NCI-H345 (cell line): Measurements from ENCODE around the gene KCNT2.
"Not testable (repeated sequence)": the region's sequence is repeated elsewhere in the genome, so short reads cannot be mapped to it uniquely, and the experiment has no call there.

ENCODE experiments used
- DNase-seq: peaks from one replicate; lab custom pipeline; 2025; lab: John Stamatoyannopoulos, UW

Gene KCNT2

DNA sequence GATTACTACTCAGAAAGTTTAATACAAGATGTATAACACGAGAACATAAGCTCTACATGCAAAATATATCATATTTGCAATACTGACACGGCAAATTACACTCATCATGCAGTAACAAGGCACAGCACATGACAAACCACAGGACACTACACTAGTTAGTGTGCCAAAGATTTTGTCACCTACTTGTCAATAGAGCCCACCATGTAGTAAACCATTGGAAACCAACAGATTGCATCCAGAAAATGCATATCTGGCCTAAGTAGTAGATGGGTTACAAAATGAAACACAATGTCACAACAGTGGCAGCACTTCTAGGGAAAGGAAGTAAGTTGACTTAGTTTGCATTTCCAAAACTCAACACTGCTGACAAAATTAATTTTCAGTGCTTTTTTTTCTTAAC, 288.9 kb downstream of the KCNT2 start:
- no peak for DNase-seq

DNA sequence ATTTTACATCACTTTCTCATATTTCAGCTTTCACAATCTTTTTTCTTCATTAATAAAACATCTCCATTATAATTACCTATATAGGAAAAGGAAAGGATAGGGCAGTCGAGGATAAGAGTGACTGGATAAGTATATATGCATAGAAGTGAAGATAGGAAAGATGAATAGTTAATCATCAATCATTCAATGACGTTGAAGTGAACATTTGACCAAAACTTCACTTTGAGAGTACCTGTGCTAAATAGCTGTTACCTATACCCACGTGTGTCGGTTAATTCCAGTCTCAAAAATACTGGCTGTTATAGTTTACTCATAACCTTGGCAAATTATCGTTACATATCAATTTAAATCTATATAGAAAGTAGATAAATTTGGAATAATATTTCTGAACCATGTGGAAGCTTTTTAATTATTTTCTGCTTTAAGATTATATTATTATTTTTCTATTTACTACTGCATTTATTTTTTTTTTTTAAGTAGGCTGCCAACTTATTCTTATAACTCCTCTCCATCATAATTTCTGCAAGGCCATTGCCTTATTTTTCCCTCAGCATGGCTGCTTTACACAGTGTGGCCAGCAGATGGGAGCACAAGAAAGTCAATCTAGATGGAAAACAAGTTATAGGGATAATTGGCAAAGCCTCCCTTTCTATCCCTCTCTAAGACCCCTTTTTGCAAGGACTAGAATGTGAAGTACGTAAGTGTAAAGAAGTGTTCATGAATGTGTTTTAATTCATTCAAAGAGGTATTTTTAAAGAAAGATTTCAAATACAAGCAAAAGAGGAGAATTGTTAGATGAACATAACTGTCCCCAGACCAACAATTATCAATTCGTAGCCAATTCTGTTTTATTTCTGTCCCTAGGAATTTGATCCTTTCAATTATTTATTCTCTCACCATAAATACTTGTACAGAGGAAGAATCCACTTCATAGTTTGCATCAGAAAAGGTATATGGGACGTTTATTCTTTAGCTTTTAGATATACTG, 290.4 kb downstream of the KCNT2 start:
- DNase-seq = peak; percentile 63

DNA sequence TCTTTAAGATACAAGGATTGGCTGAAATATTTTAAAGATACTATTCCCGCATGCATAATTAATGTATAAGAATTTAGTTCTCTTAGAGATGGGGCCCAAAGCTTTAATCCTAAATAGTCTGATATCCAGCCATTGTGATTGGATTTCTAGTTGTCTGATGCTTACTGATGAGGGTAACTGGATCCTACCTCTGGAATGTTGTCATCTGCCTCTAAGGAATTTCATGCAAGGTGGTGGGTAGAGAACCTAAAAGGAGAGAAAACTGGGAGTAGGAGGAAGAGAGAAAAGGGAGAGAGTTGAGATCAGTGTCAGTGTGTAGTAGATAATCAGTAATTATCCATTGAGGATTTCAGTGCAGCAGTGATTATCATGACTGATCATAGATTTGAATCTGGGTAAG, 295.5 kb downstream of the KCNT2 start:
- DNase-seq = no peak

DNA sequence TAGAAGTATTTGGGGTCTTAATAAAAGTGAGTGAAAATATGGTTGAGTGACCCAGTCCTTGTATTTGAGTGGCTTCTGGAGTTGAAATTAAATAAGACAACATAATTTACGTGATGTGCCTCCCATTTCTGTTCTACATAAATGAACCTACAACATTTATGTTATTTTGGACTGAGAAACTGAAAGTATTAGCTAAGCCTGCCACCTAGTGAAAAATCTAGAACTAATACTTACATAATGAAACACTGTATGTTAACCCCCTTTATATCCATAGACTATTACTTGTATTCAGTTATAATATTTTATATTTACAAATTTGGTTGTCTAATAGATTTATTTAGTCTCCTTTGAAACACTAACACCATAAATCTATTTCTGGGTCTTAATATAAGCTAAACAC, 298.9 kb downstream of the KCNT2 start:
- DNase-seq = peak; percentile 17

DNA sequence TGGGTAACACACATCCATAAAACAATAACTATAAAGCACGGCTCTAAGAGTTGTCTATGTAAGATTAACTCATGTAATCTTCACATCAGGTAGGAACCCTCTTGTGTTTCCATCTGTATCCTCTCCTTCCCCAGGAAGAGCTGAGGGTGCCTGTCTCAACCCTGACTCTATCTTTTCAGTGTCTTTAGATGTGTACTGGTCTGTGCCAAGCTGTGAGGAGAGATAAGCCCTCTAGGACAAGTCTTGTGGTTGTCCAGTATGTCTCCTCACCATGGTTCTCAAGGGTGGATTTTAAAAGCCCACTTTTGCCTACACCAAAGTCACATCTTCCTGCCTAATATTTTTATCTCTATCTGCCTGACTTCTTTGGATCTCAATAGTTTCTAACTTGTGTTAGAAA, 300.1 kb downstream of the KCNT2 start:
- no peak for DNase-seq

DNA sequence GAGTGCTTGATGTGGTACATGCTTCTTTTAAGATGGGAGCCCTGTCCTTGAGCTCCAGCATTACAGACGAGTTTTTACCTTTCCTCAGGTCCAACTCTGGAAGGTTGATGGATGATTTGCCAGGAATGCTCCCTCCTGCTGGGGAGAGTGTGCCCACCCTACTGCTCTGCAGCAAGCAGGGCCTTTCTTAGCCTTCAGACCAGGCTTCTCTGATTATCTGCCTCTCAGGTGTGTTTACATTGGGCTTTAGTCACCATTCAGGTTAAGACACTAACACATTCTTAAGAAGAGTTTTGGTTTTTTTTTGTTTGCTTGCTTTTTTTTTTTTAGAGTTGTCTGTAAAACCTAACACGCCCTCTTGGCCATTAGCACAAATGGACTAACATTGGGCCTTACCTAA, 301.8 kb downstream of the KCNT2 start:
- DNase-seq = no peak

DNA sequence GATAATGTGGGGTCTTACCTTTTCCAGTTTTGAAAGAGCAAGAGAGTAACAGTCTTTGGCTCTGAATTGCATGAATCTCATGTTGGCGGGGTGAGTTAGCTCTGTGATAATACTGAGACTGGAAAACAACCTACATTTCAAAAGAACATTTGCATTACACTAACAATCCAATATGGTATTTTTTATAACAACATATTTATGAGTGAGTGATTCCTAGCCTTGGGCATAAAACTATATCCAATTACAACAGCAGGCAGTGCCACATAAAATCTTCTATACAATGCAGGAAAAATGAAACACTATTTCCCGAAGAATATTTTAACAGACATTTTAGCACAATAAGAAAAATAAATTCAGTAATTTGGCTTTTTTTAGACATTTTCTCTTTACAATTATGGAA, 303.0 kb downstream of the KCNT2 start:
- DNase-seq = no peak

DNA sequence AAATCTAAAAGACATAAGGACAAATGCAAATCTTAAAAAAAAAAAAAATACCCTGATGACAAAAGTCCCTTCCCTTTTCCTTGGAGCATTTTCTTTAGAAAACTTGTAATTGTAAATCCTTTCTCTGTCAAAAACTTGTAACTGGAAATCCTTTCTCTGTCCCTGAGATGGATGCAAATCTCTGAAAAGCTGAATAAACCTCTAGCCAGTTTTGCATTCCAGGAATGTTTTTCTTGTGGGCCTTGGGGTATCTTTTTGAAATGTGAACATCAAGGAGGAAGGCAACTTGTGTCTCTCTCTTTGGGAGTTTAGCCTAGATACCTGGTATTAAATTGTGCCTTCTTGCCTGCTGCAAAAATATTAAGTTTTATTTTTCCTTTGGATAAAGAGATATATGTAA, 305.3 kb downstream of the KCNT2 start:
- DNase-seq = no peak

DNA sequence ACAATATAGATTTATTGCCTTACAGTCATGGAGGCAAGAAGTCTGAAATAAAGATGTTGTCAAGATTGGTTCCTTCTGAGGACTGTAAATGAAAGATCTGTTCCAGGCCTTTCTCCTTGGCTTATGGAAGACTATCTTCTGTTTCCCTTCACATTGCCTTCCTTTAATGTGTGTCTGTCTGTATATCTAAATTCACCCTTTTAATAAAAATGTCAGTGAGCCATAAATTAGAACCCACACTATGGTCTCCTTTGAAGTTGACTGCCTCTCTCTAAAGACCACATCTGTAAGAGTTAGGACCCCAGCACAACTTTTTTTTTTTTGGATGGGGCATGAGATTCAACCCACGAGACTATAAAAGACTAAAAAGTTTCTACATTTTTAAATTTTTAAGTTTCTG, 305.8 kb downstream of the KCNT2 start:
- no peak for DNase-seq

DNA sequence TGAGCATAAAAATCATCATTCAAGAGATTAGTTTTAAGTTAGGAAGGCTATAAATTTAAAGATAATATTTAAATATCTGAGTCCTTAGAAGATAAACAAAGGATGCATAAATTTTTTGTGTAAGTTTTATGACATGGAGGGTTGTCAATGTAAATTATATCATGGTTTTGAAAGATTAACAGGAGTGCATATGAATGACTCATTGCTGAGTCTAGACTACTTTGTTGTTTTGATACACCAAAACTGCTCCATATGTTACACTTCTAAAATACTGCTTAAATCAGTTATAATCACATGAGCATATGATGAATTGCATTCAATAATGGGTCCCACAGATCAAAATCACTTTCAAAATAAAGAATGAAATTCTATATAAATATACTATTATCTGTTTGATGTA, 312.5 kb downstream of the KCNT2 start:
- no peak for DNase-seq

DNA sequence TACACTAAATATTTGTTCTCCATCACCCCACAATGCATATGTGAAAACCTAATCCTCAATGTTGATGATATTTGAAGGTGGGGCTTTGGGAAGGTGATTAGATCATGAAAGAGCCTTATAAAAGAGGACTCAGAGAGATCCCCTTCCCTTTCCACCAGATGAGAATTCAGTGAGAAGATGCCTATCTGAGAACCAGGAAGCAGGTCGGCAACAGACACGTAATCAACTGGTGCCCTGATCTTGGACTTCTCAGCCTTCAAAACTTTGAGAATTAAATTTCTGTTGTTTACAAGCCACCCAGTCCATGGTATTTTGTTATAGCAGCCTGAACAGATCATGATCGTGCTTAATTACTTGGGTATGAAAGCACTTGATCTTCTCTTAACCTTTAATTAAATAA, 329.4 kb downstream of the KCNT2 start:
- DNase-seq = no peak

DNA sequence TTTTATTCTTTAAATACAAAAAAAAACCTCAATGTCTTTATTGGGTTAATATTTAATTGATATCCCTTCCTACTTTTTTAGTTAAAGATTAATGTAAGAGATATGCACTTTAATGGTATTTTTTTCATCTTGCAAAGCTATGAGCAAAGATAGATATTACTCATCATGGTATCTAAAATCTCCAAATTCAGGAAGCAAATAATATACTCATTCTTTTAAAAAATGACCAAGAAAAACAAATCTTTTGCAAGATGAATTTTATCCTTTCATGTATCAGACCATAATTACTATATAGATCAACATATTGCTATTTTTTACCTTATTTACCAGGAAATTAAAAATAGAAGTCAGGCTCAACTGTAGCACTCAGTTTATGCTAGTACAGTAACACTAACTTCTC, 330.4 kb downstream of the KCNT2 start:
- DNase-seq = no peak

DNA sequence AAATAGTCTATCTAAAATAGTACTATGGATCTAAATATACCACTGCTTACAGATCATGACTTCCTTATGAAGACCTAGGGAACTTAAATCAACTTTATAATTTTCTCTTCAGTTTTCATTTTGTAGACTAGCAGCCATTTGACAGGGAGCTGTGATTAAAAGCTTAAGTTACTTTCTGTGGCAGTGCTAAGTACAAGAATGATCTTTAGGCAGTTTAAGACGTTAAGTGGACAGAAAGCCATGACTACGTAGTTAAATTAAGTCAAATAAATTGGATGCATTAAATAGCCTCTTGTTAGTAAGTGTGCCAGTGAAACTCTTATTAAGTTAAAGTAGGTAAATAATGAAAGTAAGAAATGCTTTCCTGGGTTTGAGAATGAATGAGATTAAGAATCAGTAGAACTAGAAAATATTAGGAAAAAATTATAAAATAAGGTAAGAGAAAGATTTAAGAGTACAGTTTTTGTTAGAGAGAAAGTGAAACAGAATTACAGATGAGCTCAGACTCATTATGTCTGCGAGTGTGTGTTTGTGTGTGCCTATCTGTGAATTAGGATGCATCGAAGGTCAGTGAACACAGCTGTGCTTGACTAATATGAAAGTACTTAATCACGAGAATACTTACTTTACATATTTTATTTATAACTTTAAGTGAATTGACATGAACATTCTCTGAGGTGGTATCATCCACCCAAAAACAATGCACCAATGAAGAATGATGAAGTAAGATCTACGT, 336.9 kb downstream of the KCNT2 start:
- DNase-seq = no peak

DNA sequence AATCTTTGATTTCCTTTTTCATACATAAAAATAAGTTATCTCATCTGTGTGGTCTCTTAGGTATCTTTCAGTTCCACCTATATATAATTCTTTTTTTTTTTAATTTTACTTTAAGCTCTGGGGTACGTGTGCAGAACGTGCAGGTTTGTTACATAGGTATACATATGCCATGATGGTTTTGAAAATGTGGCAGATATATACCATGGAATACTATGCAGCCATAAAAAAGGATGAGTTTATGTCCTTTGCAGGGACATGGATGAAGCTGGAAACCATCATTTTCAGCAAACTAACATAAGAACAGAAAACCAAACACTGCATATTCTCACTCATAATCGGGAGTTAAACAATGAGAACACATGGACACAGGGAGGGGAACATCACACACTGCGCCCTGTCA, 345.2 kb downstream of the KCNT2 start:
- not testable (repeated sequence) for DNase-seq

DNA sequence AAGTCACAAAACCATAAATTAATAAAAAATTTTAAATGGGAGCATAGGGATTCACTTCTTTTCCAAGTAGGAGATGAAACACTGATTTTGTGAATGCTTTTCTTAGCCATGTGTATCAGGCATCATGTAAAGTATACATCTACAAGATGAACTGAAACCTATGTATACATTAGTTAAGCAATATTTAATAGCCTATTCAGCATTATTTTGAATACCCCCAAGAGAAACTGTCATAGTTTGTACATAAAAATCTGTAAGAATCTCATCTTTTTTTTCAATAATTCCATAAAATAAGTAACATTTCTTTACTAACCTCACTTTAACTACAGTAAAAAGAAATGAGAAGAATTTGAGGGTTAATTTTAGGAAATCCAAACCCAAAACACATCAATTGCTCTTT, 348.0 kb downstream of the KCNT2 start:
- no peak for DNase-seq

DNA sequence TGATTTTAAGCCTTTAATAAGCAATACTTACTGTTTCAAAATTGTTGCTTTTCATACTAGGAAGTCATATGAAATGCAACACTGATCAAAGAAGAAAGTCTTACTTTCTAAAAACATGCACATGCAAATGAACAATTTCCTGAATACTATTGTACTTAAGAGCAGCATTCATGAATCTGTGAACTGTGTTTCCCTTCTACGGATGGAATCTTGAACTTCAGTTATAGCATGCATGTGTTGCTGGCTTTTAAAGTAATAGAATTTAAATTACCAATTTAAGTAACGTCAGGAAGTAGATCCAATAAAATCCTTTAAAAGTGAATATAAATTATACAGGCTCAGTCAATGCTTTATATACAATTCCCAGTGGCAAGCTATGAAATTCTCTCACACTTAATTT, 348.9 kb downstream of the KCNT2 start:
- no peak for DNase-seq

DNA sequence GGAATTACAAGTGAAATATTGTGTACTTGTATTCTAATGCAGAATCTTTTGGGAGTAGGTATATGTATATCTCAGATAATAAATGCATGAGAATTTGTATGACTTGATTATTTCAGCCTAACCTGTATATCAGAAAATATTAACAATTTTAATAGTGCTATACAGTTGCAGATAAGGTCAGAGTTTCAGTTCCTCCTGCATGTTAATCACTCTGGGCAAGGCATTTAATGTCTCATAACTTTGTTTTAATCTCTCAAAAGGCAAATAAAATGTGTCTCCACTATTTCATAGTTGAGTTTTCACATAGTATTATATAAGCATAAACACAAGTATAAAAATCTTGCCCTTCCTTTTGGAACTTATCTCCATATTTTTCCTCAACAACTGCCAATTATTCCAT, 352.5 kb downstream of the KCNT2 start:
- DNase-seq = no peak

DNA sequence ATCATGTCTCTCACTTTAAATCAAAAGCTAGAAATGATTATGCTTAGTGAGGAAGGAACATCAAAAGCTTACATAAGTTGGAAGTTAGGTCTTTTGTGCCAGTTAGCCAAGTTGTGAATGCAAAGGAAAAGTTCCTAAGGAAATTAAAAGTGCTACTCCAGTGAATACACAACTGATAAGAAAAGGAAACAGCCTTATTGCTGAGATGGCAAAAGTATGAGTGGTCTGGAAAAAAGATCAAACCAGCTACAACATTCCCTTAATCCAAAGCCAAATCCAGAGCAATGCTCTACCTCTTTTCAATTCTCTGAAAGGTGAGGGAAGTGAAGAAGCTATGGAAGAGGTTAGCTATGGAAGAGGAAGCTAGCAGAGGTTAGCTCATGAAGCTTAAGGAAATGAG, 378.7 kb downstream of the KCNT2 start:
- DNase-seq = no peak

DNA sequence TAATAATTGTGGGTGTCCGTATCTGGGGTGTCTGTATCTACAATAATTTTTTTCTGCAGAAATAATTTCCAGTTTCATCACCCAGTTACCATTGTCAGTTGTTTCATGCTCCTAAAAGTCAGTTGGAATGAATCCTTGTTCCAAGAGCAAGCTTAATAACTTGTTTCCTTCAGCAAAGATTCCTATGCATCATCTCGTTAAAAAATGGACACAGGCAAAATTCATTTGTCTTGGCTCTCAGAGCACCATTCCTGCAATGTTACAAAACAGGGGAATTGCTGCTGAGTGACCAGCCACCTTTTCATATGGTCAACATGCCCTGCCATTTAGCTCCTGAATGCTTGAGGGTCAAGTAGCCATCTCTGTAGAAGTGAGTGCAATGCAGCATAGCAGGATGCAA, 393.4 kb downstream of the KCNT2 start:
- DNase-seq = no peak

DNA sequence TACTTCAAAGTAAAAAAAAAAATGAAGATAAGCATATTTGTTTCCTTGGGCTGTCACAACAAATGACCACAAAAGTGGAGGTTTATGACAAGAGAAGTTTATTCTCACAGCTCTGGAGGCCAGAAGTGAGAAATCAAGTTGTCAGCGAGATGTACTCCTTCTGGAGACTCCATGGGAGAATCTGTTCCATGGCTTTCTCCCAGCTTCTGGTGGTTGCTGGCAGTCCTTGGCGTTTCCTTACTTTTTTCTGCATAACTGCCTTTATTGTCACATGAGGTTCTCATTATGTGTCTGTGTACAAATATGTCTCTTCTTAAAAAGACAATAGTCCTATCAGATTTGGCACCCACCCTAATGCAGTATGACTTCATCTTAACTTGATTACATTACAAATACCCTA, 398.3 kb downstream of the KCNT2 start:
- DNase-seq = no peak

DNA sequence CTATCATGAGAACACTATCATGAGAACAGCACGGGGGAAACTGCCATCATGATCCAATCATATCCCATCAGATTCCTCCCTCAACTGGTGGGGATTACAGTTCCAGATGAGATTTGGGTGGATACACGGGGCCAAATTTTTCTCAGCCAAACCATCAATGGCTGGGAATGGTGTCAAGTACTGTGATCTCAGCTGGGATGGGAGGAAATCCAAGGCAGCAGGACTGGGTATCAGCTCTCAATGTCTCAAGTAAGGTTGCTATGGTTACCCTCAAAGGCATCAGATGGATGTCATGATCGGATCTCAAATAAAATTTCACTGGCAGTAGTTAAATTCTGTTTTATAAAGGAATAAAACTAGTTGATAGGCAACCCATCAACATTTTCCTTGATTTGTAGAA, 399.0 kb downstream of the KCNT2 start:
- DNase-seq = no peak

DNA sequence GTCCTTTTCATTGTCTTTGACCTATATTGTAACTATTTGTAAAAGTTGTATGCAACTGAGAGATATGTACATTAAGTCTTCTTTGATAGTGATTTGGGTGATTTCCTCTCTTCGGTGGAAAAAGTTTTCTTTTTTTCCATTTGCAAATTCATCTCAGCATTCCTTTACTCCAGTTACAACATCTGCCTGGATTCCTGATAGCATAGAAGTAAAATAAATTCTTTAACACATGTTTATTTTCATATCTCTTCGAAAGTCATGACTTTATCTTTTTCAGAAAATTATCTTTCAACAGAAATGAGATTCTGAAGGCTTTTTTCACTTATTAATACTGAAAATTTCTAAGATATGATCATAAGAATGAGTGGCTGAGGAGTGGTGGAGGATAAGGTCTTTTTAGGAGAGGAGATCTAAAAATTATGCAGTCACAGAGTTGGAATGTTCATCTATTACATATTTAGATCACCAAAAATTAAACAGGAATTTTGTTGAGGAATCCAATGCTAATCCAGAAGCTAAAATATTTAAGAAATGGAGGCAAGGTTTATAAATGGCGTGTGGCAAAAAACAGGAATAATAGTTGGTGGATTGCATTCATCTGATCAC, 400.5 kb downstream of the KCNT2 start:
- no peak for DNase-seq

DNA sequence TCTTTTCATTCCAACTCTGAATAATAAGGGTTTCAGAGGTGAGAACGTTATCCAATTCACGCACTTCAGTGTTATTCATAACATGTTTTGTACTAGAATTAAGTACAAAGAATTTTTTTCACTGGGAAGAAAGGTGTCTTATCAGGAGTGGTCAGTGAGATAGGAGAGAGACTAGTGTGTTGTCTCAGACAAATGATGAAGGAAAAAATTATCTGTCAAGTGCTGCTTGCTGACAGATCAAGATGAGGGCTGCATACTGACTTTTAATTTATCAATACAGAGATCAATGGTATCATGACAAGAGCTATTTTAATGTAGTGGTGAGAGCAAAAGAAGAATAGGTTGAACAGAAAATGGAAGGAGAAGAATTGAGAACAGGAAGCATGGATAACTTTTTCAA, 402.4 kb downstream of the KCNT2 start:
- no peak for DNase-seq
